Measurements from ENCODE around the gene MYZAP.

Gene MYZAP

DNA sequence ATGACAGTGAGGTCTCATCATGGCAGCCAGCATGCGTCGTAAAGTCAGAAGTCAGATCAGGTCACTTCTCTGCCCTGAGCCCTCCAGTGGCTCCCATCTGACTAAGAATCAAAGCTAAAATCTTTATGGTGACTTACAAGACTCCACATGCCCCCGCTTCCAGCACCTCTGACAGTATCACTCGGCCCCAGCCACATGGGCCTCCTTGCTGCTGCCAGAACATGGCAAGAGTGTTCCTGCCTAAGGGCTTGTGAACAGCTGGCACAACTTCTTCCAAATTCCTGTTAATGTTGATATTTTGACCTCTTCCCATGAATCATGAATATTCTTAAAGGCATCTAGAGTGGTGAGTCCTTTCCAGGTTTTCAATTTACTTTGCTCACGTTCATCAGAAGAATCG lies 135.3 kb downstream of the MYZAP start:
- Mint-ChIP-seq H3K4me1 (ENCODE audit: low read depth in 2 of 2) (no peaks in the 10 kb centered on the region), H3K27me3 (no peaks in the 10 kb centered on the region), H3K27ac (no peak overlapping the region), H3K9me3 (no peaks in the 10 kb centered on the region), H3K4me3 (no peak overlapping the region), H3K36me3 (ENCODE audit: insufficient read depth) (peaks cover 7% of the 10 kb centered on the region)
- no peak for DNase-seq
- no peak for ATAC-seq (replicated peaks)

DNA sequence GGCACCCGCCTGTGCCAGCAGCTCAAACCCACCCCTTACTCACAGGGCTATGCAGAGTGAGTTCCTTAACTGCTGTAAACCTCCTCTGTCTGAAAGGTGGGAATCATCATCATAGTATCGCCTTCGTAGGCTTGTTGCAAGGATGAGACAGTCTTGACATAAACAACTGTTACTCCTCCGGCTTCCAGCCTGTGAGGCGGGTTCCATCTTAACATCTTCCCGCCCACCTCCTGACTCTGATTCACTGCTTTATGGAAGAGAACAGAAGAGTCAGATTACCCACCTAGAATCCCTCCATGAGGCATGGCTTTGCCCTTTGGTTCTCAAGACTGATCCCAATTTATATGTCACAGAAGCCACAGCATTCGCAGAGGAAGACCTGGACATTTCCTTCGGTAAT lies 136.7 kb downstream of the MYZAP start:
- Mint-ChIP-seq H3K4me3 (no peak overlapping the region), H3K27ac (peak overlapping the region in 1 of 2 donors; percentile 48), H3K4me1 (ENCODE audit: low read depth in 2 of 2) (no peaks in the 10 kb centered on the region), H3K9me3 (no peaks in the 10 kb centered on the region), H3K36me3 (ENCODE audit: insufficient read depth) (peaks cover 7% of the 10 kb centered on the region), H3K27me3 (no peaks in the 10 kb centered on the region)
- no peak for DNase-seq
- no peak for ATAC-seq (replicated peaks)

DNA sequence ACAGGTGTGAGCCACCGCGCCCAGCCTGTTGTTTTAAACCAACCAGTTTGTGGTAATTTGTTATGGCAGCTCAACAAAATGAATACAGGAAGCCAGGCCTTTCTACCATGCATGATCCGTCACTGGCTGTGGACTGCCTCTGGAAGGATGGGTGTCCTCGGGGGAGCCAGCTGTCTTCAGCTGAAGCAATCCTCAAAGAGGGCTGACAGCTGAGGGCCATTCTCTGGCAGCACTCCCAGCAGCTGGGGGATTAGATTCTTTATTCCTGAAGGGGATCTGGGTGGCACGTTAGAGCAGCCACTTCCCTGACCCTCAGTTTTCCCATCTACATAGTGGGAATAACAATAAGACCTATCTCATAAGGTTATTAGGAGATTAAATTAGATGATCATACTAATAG lies 139.2 kb downstream of the MYZAP start:
- Mint-ChIP-seq H3K9me3 (no peaks in the 10 kb centered on the region), H3K27me3 (no peaks in the 10 kb centered on the region), H3K27ac (no peak overlapping the region), H3K36me3 (ENCODE audit: insufficient read depth) (peaks cover 7% of the 10 kb centered on the region), H3K4me1 (ENCODE audit: low read depth in 2 of 2) (no peaks in the 10 kb centered on the region), H3K4me3 (no peak overlapping the region)
- DNase-seq (no peak), ATAC-seq (replicated peaks) (no peak)

DNA sequence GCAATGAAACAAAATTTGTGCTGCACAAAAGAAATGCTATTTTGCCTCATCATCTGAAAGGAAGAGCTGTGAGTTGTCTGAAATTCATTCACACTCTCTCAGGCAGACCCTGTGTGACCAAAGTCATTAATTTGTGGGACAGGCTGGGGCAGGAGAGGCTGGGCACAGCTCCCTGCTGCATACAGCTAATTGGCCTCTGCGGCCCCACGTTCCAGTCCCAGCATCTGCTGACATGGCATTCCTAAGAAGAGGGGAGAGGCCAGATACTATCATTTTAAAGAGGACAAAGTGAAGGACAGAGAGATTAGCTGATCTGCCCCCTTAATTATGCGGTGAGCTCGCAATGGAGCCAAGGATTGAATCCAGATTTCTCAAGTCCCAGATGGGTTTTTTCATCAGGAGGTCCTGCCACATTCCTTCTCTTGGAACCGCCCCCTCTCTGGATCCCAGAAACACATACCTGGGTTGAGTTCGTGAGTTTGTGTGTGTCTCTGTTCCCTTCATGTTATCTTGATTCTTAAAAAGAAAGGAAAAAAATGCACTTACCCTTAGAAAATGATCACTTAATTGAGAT lies 139.9 kb downstream of the MYZAP start:
- H3K36me3 Mint-ChIP-seq (ENCODE audit: insufficient read depth): peaks cover 7% of the 10 kb centered on the region
- no peak for ATAC-seq (replicated peaks)
- no peak for DNase-seq
- no peaks in the 10 kb centered on the region for H3K9me3 Mint-ChIP-seq
- H3K4me3 Mint-ChIP-seq: no peak overlapping the region
- peak overlapping the region in 1 of 2 donors; percentile 23 for H3K27ac Mint-ChIP-seq
- H3K4me1 Mint-ChIP-seq (ENCODE audit: low read depth in 2 of 2): no peaks in the 10 kb centered on the region
- H3K27me3 Mint-ChIP-seq: no peaks in the 10 kb centered on the region

DNA sequence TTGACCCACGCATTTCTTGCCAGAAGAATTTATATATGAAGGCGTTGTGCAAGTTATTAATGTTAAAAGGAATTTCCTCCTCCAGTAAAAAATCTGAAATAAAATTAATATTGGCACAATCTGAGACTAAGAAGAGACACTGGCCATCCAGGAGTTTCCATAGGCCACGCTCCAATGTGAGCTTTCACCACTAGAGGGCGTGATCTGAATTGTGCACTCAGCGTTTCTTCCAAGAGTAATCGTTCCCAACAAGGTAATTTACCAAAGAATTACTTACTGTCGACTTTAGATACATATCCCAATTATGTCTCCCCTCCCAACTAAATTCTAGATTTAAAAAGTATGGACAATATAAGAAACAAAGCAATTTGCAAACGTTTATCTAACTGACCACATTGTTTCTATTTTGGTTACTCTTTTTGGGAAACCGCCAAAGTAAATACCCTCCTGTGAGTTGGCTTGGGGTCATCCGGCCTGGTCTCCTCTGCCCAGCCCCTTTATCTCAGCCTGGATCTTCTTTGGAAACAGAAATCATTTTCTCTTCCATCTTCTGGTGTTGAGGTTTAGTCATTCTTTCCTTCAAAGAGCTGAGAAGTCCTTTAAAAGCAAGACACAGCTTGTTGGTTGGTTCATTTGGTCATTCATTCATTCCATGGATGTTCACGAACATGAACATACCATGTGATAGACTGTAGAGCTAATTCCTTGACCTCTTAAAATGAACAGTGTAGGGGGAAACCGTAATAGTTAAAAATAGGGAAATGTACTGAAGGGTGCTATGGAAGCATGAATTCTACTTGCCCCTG lies 141.0 kb downstream of the MYZAP start:
- no peaks in the 10 kb centered on the region for H3K9me3 Mint-ChIP-seq
- DNase-seq: peak; percentile 21 to 40 (median 38)

DNA sequence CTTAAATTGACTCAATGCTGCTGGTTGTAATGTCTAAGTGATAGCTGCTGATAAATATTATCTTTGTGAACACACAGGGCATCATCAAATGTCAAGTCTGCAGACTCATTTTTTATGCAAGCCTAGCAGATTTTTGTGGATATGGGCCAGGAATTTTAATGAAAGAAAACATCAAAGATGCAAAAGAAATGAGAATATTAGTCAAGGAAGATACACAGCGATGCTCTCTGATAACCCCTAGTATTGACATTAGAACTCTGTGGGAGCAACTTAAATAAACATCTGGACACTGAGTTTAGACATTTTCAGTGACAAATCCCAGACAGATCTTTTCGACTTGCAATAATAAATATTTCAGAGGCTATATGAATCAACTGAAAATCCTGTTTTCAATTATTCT lies 143.2 kb downstream of the MYZAP start:
- Mint-ChIP-seq H3K4me3 (no peak overlapping the region), H3K36me3 (ENCODE audit: insufficient read depth) (peaks cover 7% of the 10 kb centered on the region), H3K27ac (no peak overlapping the region), H3K4me1 (ENCODE audit: low read depth in 2 of 2) (no peaks in the 10 kb centered on the region), H3K9me3 (no peaks in the 10 kb centered on the region), H3K27me3 (no peaks in the 10 kb centered on the region)
- no peak for ATAC-seq (replicated peaks)
- no peak for DNase-seq

More for the DNA sequence above, 141.0 kb downstream of the MYZAP start:
- Mint-ChIP-seq H3K4me1 (ENCODE audit: low read depth in 2 of 2) (no peaks in the 10 kb centered on the region), H3K4me3 (no peak overlapping the region), H3K27ac (no peak overlapping the region), H3K27me3 (no peaks in the 10 kb centered on the region), H3K36me3 (ENCODE audit: insufficient read depth) (peaks cover 7% of the 10 kb centered on the region)
- peak; percentile 42 for ATAC-seq (replicated peaks)

Measured in effector memory CD8-positive, alpha-beta T cell (primary cell).